Body of pancreas (tissue), 4 donors: ENCODE measurements around the gene USP31. TPM values are rescaled to one million over a fixed set of nuclear protein-coding genes. Genes with fewer than 3 reads are reported as not detected.

Experiments
- ATAC-seq: fragments of 150-250 bp; one replicate; pipeline ENCODE4 v1.9.1; 2016
- DNase-seq, 4 donors: peaks; one replicate each; pipeline ENCODE4 v3.0.0-alpha.2; 2019
- H3K27ac ChIP-seq, 4 donors: fragments of 200-600 bp; sonication (generic); 1 replicate in 3 of 4; 2 replicates in 1 of 4; pipeline versions ENCODE4 v1.5.1 to v1.6.1; 2016 to 2019; ENCODE audit warnings: mild to moderate bottlenecking in 1 of 4, mixed read lengths in 1 of 4, moderate library complexity in 1 of 4
- H3K27me3 ChIP-seq, 2 donors: fragments of 200-600 bp; sonication (generic); one replicate each; pipeline ENCODE4 v1.6.0; 2016; ENCODE audit warnings: mild to moderate bottlenecking in 1 of 2
- H3K36me3 ChIP-seq, 2 donors: fragments of 200-600 bp; sonication (generic); replicated peaks in 1 of 2; 2 replicates each; pipeline ENCODE4 v1.5.1; 2016; ENCODE audit warnings: low read depth in 2 of 2; ENCODE audit not compliant: insufficient read depth in 1 of 2
- H3K4me1 ChIP-seq: fragments of 200-600 bp; sonication (generic); one replicate; pipeline ENCODE4 v1.6.0; 2016
- H3K4me3 ChIP-seq, 2 donors: fragments of 200-600 bp; sonication (generic); 1 replicate in 1 of 2; 2 replicates in 1 of 2; pipeline ENCODE4 v1.5.1; 2016 to 2019
- H3K9me3 ChIP-seq, 3 donors: fragments of 200-600 bp; sonication (generic); 1 replicate in 2 of 3; 2 replicates in 1 of 3; pipeline ENCODE4 v1.5.1; 2016
- POLR2A ChIP-seq, 3 donors: fragments of 450-650 bp; IDR thresholded peaks; one replicate each; pipeline ENCODE4 v1.6.1; 2016; ENCODE audit warnings: antibody characterized with exemption in 3 of 3, mild to moderate bottlenecking in 2 of 3
- WGBS, 2 donors: methylation state at CpG; one replicate each; pipeline ENCODE4 v1.1.5; 2017; 5-methylcytosine and 5-hydroxymethylcytosine counted together
- intact Hi-C: fragments of 100-400 bp; cut with DNase I; formaldehyde crosslinking; loops from one replicate; pipeline ENCODE4 v1.15.1; 2023
- total RNA-seq, 2 donors: library from RNA; depleted of rRNA; stranded (reverse); fragments of >200 nt; gene quantifications; one replicate each; pipeline ENCODE4 v1.1.0, GENCODE V29; 2016
- TF ChIP-seq, protein P1 (sequence below), 7 experiments: fragments of 450-650 bp in 4 of 7; fragments of 200-600 bp in 3 of 7; sonication (generic) in 3 of 7; IDR thresholded peaks; one replicate each; pipeline ENCODE4 v1.5.1; 2016 to 2019; ENCODE audit warnings: antibody characterized with exemption in 7 of 7

USP31 gene
- total RNA-seq, 2 donors from 2014 or later: 5.2 to 8.6 TPM

DNA sequence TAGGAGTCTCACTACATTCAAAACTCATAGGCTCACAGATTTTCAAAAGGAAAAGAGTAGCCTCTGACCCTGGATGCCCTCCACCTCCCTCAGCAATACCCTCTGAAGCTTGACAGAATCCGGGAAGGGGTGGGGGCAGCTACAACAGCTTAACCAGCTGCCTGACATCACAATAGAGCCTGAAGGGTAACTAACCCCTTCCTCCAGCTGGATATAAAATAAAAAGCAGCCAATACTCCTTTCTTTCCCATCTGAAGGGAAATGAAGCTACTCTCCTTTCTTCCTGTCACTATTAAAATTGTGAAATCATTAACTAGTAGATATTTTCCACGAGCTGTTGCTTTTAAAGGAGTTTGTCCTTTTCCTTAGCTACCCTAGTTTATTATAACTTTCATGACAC is 24.0 kb downstream of the USP31 start:
- no peak for TF ChIP-seq POLR2A (IDR thresholded peaks at IDR 0.05)
- TF ChIP-seq, protein P1, sequence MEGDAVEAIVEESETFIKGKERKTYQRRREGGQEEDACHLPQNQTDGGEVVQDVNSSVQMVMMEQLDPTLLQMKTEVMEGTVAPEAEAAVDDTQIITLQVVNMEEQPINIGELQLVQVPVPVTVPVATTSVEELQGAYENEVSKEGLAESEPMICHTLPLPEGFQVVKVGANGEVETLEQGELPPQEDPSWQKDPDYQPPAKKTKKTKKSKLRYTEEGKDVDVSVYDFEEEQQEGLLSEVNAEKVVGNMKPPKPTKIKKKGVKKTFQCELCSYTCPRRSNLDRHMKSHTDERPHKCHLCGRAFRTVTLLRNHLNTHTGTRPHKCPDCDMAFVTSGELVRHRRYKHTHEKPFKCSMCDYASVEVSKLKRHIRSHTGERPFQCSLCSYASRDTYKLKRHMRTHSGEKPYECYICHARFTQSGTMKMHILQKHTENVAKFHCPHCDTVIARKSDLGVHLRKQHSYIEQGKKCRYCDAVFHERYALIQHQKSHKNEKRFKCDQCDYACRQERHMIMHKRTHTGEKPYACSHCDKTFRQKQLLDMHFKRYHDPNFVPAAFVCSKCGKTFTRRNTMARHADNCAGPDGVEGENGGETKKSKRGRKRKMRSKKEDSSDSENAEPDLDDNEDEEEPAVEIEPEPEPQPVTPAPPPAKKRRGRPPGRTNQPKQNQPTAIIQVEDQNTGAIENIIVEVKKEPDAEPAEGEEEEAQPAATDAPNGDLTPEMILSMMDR (IDR thresholded peaks at IDR 0.05): no peak
- DNase-seq (no peak), ATAC-seq (no peak)
- Histone ChIP-seq H3K27ac (no peak overlapping the region), H3K27me3 (no peaks in the 10 kb centered on the region), H3K4me1 (peaks cover 13% of the 10 kb centered on the region), H3K9me3 (no peaks in the 10 kb centered on the region), H3K36me3 (no peaks in the 10 kb centered on the region), H3K4me3 (no peak overlapping the region)
- intact Hi-C loops: no loop called here
- WGBS, 2 donors: 2 to 18% methylated on average over 2 of the region's 2 CpGs

DNA sequence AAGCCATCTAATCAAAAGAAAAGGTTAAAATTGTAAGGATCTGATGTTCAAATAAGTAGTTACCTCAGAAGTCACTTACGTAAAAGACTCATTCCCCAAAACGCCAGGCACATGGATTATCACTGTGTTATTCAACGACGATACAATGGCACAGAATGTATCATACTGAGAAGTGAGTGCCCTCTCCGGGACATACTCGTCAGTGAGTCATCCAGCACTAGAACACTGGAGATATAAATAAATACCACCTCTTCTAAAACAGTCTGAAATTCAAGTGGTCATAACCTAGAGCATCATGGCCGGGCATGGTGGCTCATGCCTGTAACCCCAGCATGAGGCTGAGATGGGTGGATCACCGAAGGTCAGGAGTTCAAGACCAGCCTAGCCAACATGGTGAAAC is 24.9 kb downstream of the USP31 start:
- no peak for TF ChIP-seq POLR2A (IDR thresholded peaks at IDR 0.05)
- TF ChIP-seq, protein P1 (IDR thresholded peaks at IDR 0.05): no peak
- H3K4me3 ChIP-seq: no peak overlapping the region
- intact Hi-C loops: no loop called here
- DNase-seq (no peak), ATAC-seq (no peak)
- H3K27me3 ChIP-seq: no peaks in the 10 kb centered on the region
- H3K4me1 ChIP-seq: peaks cover 13% of the 10 kb centered on the region
- no peaks in the 10 kb centered on the region for H3K9me3 ChIP-seq
- H3K36me3 ChIP-seq: no peaks in the 10 kb centered on the region
- no peak overlapping the region for H3K27ac ChIP-seq
- 88 to 94% methylated on average over 7 to 8 of the region's 8 CpGs for WGBS, 2 donors

DNA sequence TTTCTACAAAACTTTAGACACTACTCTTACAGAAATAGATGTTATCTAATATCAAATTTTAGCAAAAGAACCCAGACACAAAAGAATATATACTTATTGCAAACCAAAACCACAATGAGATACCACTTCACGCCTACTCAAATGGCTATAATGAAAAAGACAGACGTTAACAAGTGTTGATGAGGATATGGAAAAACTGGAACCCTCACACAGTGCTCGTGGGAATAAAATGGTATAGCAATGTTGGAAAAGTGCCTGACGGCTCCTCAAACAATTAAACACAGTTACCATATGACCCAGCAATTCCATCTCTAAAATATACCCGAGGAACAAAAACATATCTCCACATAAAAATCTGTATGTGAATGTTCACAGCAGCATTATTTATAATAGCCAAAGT is 27.1 kb downstream of the USP31 start:
- DNase-seq (no peak), ATAC-seq (no peak)
- 73 to 74% methylated on average over 5 of the region's 5 CpGs for WGBS, 2 donors
- H3K27ac ChIP-seq: no peak overlapping the region
- intact Hi-C loops: no loop called here
- no peaks in the 10 kb centered on the region for H3K9me3 ChIP-seq
- H3K36me3 ChIP-seq: no peaks in the 10 kb centered on the region
- H3K4me1 ChIP-seq: peaks cover 13% of the 10 kb centered on the region
- no peak for TF ChIP-seq POLR2A (IDR thresholded peaks at IDR 0.05)
- TF ChIP-seq, protein P1 (IDR thresholded peaks at IDR 0.05): no peak
- no peaks in the 10 kb centered on the region for H3K27me3 ChIP-seq
- H3K4me3 ChIP-seq: no peak overlapping the region

DNA sequence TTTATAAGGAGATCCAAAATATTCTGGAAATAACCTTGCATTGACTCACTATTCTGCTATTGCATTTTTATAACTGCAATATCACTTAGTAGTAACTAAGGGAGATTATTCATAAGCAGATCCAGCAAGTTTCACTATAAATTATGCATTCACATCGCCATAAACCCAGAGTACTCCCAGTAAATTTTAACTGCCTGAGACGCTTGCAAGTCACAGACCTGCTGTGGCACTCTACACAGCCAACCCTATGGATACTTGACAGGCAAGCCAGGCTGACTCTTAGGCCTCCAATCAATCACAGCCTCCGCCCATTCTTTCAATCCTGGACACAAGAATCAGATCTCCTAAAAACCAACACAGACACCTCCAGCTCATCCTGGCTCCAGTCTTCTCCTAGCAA is 28.2 kb downstream of the USP31 start:
- no peak for DNase-seq
- Histone ChIP-seq H3K4me1 (peaks cover 12% of the 10 kb centered on the region), H3K36me3 (no peaks in the 10 kb centered on the region), H3K4me3 (no peak overlapping the region), H3K9me3 (no peaks in the 10 kb centered on the region), H3K27ac (no peak overlapping the region), H3K27me3 (no peaks in the 10 kb centered on the region)
- no peak for ATAC-seq
- WGBS, 2 donors: 84 to 94% methylated on average over 3 of the region's 3 CpGs
- intact Hi-C loops: no loop called here
- TF ChIP-seq, protein P1 (IDR thresholded peaks at IDR 0.05): no peak
- TF ChIP-seq POLR2A (IDR thresholded peaks at IDR 0.05): no peak

DNA sequence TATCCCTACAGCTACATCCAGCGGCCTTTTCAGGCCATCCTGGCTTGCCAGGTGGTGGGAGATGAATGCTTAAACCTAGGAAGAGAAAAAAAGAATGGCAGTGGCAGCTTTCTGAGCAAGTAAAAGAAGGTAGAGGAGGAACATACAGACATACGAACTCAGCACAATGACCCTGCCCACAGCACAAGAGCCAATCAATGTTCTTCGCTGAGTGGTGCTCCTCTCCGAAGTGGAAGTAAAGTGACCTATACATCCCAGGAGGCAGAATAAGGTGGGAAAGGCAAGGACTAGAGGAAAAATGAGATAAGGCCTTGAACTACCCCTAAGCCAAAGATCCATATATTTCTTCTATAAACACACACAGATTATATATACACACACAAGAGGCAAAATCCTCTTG is 28.7 kb downstream of the USP31 start:
- no peaks in the 10 kb centered on the region for H3K36me3 ChIP-seq
- no peaks in the 10 kb centered on the region for H3K9me3 ChIP-seq
- TF ChIP-seq, protein P1 (IDR thresholded peaks at IDR 0.05): no peak
- TF ChIP-seq POLR2A (IDR thresholded peaks at IDR 0.05): no peak
- WGBS, 2 donors: 87 to 91% methylated on average over 4 of the region's 4 CpGs
- DNase-seq: no peak
- intact Hi-C loops: no loop called here
- H3K4me1 ChIP-seq: peaks cover 8% of the 10 kb centered on the region
- no peak overlapping the region for H3K27ac ChIP-seq
- no peaks in the 10 kb centered on the region for H3K27me3 ChIP-seq
- no peak for ATAC-seq
- no peak overlapping the region for H3K4me3 ChIP-seq
